Stimulated activated effector memory CD8-positive, alpha-beta T cell treated with anti-CD3 and anti-CD28 coated beads, Interleukin-12 subunit alpha, Interleukin-12 subunit beta, amount 100 ng/mL, for 72 hours (primary cell): Measurements from ENCODE around the gene USP10.
"Not testable (repeated sequence)": the region's sequence is repeated elsewhere in the genome, so short reads cannot be mapped to it uniquely, and the experiment has no call there.

Experiments used
- ATAC-seq: fragments of 150-1000 bp; cut with Tn5 transposase; 2 replicates; pipeline ENCODE4 v1.10.0; 2021
- DNase-seq, 2 donors: peaks; one replicate each; pipeline ENCODE4 v3.0.0; 2021 to 2022; ENCODE audit warnings: low spot score in 2 of 2
- H3K27ac Mint-ChIP-seq: one replicate; pipeline ENCODE4 v1.8.0; 2022; ENCODE audit warnings: mild to moderate bottlenecking, mixed read lengths
- H3K36me3 Mint-ChIP-seq: one replicate; pipeline ENCODE4 v1.8.0; 2022; ENCODE audit warnings: mild to moderate bottlenecking, mixed read lengths
- H3K4me1 Mint-ChIP-seq: one replicate; pipeline ENCODE4 v1.8.0; 2022; ENCODE audit warnings: mixed read lengths
- H3K4me3 Mint-ChIP-seq: one replicate; pipeline ENCODE4 v1.8.0; 2022; ENCODE audit warnings: mild to moderate bottlenecking, mixed read lengths
- H3K9me3 Mint-ChIP-seq: one replicate; pipeline ENCODE4 v1.8.0; 2022; ENCODE audit warnings: mixed read lengths

The USP10 gene

GRCh38 chr16:84725481-84726078, 25.8 kb downstream of the USP10 start:
- Mint-ChIP-seq H3K4me1 (peaks cover 67% of the 10 kb centered on the region), H3K27ac (no peak overlapping the region), H3K36me3 (peaks cover 21% of the 10 kb centered on the region), H3K9me3 (no peaks in the 10 kb centered on the region), H3K4me3 (peak overlapping the region; percentile 30)
- DNase-seq (no peak), ATAC-seq (no peak)

- peaks cover 69% of the 10 kb centered on the region for H3K4me1 Mint-ChIP-seq
- ATAC-seq (peak; percentile 63), DNase-seq (peak; percentile 70 to 88)
- peak overlapping the region; percentile 30 for H3K4me3 Mint-ChIP-seq
- H3K9me3 Mint-ChIP-seq: no peaks in the 10 kb centered on the region
- H3K36me3 Mint-ChIP-seq: peaks cover 15% of the 10 kb centered on the region
- H3K27ac Mint-ChIP-seq: no peak overlapping the region
Observed at GRCh38 chr16:84726079-84726668, 26.4 kb downstream of the USP10 start.

DNA sequence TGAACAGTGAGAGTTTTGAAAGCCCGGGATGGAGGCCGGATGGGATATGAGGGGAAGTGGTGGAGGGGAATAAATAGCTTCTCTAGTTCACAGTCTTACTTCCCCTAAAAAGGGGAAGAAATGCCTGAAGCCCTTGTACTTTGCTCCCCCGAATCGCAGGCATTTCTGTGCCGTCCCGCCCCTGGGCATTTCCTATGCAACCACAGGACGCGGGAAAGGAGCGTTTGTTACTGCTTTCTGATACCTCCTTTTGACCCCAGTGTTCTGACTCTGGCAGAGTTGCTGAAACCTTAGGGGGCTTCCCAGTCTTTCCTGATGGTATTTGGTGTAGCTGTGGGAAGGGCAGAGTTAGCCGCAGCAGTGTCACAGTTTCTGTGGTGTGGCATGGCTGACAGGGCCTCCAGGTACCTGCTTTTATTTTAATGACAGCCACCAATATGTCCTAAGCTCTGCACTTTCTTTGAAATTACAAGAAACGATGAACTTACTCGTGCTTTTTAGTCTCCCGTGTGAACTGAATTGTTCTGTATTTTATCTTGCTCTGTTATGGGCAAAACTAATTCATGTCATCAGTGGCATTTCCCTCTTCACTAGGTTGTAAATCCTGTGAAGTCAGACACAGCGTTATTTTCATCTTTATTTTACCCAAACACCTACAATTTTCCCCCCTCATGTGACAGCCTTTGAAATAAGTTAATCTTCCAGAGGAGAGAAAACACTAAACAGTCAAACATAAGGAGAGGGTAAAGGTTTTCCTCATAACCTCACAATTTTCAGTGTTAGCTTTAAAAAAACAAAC, 27.1 kb downstream of the USP10 start:
- peaks cover 67% of the 10 kb centered on the region for H3K4me1 Mint-ChIP-seq
- peaks cover 10% of the 10 kb centered on the region for H3K36me3 Mint-ChIP-seq
- H3K27ac Mint-ChIP-seq: no peak overlapping the region
- H3K4me3 Mint-ChIP-seq: peak overlapping the region; percentile 30
- DNase-seq: peak in 1 of 2 donors; percentile 55
- H3K9me3 Mint-ChIP-seq: no peaks in the 10 kb centered on the region
- ATAC-seq: peak; percentile 56

- no peaks in the 10 kb centered on the region for H3K9me3 Mint-ChIP-seq
- ATAC-seq: no peak
- H3K36me3 Mint-ChIP-seq: peaks cover 20% of the 10 kb centered on the region
- no peak overlapping the region for H3K4me3 Mint-ChIP-seq
- H3K27ac Mint-ChIP-seq: no peak overlapping the region
- H3K4me1 Mint-ChIP-seq: peaks cover 51% of the 10 kb centered on the region
- DNase-seq: no peak
Observed at GRCh38 chr16:84728853-84729424, 29.1 kb downstream of the USP10 start.

GRCh38 chr16:84729716-84730320, 30.0 kb downstream of the USP10 start:
- Mint-ChIP-seq H3K27ac (no peak overlapping the region), H3K4me1 (peaks cover 44% of the 10 kb centered on the region)

DNA sequence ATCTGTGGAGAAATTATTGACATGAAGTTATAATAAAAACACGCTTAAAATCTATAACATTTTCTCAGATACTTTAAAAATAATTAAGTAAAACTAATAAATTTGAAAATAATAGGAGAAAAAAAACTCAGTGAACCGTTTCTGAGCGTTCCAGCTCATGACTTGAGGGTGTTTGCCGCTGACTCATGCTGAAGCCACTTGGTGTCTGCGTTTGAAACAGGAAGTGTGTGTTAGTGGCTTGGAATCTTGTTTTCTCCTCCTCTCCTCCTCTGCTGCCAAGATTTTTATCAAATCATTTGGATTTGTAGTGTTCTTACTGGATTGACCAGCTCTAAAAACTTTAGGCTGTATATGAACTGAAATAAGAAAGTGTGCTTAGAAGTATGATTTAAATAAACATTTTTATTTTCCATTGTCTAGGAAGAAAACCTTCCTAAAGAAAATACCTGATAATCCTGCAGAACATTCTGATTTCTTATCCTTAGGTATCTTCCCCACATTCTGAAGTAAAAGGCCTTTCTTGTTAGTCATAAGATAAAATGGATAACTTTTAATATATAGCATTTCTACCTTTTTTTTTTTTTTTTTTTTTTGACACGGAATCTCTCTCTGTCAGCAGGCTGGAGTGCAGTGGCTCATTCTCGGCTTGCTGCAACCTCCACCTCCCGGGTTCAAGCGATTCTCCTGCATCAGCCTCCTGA, 30.8 kb downstream of the USP10 start:
- Mint-ChIP-seq H3K36me3 (peaks cover 36% of the 10 kb centered on the region), H3K4me3 (no peak overlapping the region), H3K4me1 (peaks cover 40% of the 10 kb centered on the region), H3K27ac (no peak overlapping the region), H3K9me3 (no peaks in the 10 kb centered on the region)
- ATAC-seq (peak; percentile 86), DNase-seq (no peak)

More at GRCh38 chr16:84729716-84730320, 30.0 kb downstream of the USP10 start:
- H3K36me3 Mint-ChIP-seq: peaks cover 28% of the 10 kb centered on the region
- no peak for DNase-seq
- no peak overlapping the region for H3K4me3 Mint-ChIP-seq
- ATAC-seq: no peak
- H3K9me3 Mint-ChIP-seq: no peaks in the 10 kb centered on the region

GRCh38 chr16:84732332-84732673, 32.5 kb downstream of the USP10 start:
- DNase-seq, H3K4me3 Mint-ChIP-seq, ATAC-seq, H3K9me3 Mint-ChIP-seq: not testable (repeated sequence)
- H3K36me3 Mint-ChIP-seq: peaks cover 51% of the 10 kb centered on the region
- H3K27ac Mint-ChIP-seq: peak overlapping the region; percentile 12
- H3K4me1 Mint-ChIP-seq: peaks cover 31% of the 10 kb centered on the region

DNA sequence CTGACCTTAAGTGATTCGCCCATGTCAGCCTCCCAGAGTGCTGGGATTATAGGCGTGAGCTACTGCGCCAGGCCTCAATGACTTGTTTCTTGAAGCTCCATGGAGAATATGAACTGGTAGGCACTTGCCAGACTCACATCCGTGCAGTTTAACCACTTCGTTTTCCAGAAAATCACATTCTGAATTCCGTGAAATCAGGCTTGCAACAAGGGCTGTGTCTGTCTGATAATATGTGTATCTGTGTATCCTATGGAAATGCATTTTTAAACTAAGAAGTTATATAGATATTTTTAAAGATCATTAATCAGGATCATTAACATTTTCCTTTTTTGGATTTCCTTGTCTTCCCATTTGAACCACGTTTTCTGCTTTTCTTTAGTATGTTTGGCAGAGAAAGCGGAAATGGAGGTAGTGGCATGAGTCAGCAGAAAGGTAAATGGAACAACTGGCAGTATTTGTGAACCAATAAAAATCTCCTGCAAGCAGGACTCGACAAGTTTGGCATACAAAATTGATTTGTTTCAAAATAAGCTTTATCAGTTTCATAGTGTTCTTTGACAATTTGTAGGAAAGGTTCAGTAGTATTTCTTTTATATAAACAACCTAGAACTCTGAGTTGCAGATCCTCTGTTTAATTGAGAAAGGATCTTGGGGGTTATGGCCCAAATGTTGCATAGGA, 33.0 kb downstream of the USP10 start:
- DNase-seq: no peak
- no peak for ATAC-seq
- H3K36me3 Mint-ChIP-seq: peaks cover 54% of the 10 kb centered on the region
- peak overlapping the region; percentile 12 for H3K27ac Mint-ChIP-seq
- no peak overlapping the region for H3K4me3 Mint-ChIP-seq
- H3K9me3 Mint-ChIP-seq: no peaks in the 10 kb centered on the region
- H3K4me1 Mint-ChIP-seq: peaks cover 34% of the 10 kb centered on the region

DNA sequence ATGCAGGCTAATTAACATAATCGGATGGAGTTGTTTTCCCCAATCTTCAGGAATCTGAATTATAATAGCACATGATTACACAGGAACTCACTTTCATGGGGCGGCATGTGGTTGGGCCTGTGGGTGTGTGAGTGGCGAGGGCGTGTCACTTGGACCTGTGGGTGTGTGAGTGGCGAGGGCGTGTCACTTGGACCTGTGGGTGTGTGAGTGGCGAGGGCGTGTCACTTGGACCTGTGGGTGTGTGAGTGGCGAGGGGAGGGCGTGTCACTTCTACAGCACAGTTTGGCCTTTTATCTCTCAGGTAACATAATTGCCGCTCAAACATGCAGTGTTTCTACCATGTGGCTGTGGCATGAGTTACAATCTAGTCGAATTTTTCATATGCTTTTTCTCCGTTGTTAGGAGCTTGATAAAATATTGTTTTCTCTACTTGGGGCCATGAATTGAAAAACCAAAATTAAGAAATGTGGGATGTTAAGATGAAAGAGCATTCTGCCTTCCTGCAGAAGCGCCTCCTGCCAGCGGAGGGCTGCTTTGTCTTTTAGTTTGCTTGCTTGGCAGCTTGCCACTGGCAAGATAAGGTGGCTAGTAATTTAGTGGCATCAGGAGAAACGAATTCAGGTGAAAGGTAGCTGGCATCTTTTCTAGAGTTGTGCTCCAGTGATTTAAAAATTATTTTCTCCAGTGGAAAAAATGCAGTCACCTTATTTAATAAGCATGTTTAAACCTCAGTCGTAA, 36.2 kb downstream of the USP10 start:
- no peak for ATAC-seq
- DNase-seq: no peak
- no peak overlapping the region for H3K4me3 Mint-ChIP-seq
- no peaks in the 10 kb centered on the region for H3K9me3 Mint-ChIP-seq
- H3K4me1 Mint-ChIP-seq: peaks cover 25% of the 10 kb centered on the region
- no peak overlapping the region for H3K27ac Mint-ChIP-seq
- peaks cover 76% of the 10 kb centered on the region for H3K36me3 Mint-ChIP-seq

- peaks cover 79% of the 10 kb centered on the region for H3K36me3 Mint-ChIP-seq
- no peak overlapping the region for H3K27ac Mint-ChIP-seq
- DNase-seq (no peak), ATAC-seq (no peak)
- no peaks in the 10 kb centered on the region for H3K9me3 Mint-ChIP-seq
- H3K4me3 Mint-ChIP-seq: no peak overlapping the region
- H3K4me1 Mint-ChIP-seq: peaks cover 38% of the 10 kb centered on the region
Observed at GRCh38 chr16:84737192-84738011, 37.6 kb downstream of the USP10 start.

DNA sequence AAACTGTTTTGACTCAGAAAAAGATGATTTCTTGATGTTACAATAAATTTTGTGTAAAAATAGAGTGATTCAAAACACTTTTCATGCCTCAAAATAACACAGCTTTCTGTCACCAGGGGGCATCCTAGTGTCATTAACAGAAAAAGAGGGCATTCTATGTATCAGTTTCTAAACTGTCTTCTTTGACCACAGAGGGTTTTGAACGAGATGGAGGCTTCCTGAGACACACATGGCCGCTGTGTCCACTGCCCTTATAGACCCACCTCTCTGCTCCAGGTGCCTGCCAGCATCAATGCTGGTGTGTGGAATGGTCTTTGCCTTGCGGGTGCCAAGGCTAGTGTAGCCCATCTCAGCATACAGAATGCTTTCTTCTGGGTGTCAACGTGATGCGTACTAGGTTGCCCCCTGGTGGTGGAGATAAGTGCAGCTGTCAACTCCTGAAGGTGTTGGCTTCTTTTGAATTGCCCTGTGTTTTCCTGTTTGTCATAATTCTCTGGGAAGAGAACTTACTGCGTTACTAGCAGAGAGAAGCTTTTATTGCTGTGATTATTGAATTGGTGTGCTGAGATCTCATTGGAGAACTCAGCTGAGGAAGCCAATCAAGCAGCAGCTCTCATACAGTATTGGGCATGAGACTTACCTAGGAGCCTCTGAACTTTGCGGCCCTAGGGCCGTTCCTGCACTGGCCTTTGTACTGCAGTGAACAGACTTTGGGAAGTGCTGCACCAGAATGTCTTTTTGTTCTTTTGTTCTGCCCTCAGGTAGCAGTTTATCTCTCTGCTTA, 38.6 kb downstream of the USP10 start:
- Mint-ChIP-seq H3K4me1 (peaks cover 41% of the 10 kb centered on the region), H3K4me3 (peak overlapping the region; percentile 19), H3K36me3 (peaks cover 79% of the 10 kb centered on the region), H3K27ac (peak overlapping the region; percentile 3), H3K9me3 (no peaks in the 10 kb centered on the region)
- ATAC-seq (peak; percentile 85), DNase-seq (peak; percentile 63 to 92)

- peaks cover 41% of the 10 kb centered on the region for H3K4me1 Mint-ChIP-seq
- H3K4me3 Mint-ChIP-seq: no peak overlapping the region
- no peak overlapping the region for H3K27ac Mint-ChIP-seq
- DNase-seq (no peak), ATAC-seq (peak; percentile 74)
- H3K36me3 Mint-ChIP-seq: peaks cover 79% of the 10 kb centered on the region
- no peaks in the 10 kb centered on the region for H3K9me3 Mint-ChIP-seq
Observed at GRCh38 chr16:84739349-84740124, 39.7 kb downstream of the USP10 start.
